IMR-90 (cell line): ENCODE data around the gene CHMP3.

ENCODE experiments used
- CEBPB ChIP-seq: IDR thresholded peaks from 2 replicates; pipeline ENCODE4 v1.6.1; 2012; ENCODE audit warnings: low read depth, low read length, improper control_type of control experiment
- CHD1 ChIP-seq: IDR thresholded peaks from 2 replicates; pipeline ENCODE4 v1.6.1; 2012; ENCODE audit warnings: low read depth, low read length, improper control_type of control experiment
- FOS ChIP-seq: fragments of 150-350 bp; IDR thresholded peaks from 2 replicates; pipeline ENCODE4 v1.6.1; 2016; ENCODE audit warnings: low read depth, low read length
- MAFK ChIP-seq: IDR thresholded peaks from 2 replicates; pipeline ENCODE4 v1.6.1; 2012; ENCODE audit warnings: low read depth, low read length, improper control_type of control experiment
- MAZ ChIP-seq: IDR thresholded peaks from 2 replicates; pipeline ENCODE4 v1.6.1; 2012; ENCODE audit warnings: low read depth, mild to moderate bottlenecking, low read length, improper control_type of control experiment, moderate library complexity, borderline replicate concordance
- MXI1 ChIP-seq: IDR thresholded peaks from 2 replicates; pipeline ENCODE4 v1.6.1; 2012; ENCODE audit warnings: low read depth, mild to moderate bottlenecking, low read length, moderate library complexity, borderline replicate concordance
- POLR2A ChIP-seq: IDR thresholded peaks from 2 replicates; pipeline ENCODE4 v1.6.1; 2012; ENCODE audit warnings: mild to moderate bottlenecking, low read depth, low read length
- RAD21 ChIP-seq: IDR thresholded peaks from 2 replicates; pipeline ENCODE4 v1.6.1; 2012; ENCODE audit warnings: low read length, improper control_type of control experiment
- RCOR1 ChIP-seq: IDR thresholded peaks from 2 replicates; pipeline ENCODE4 v1.6.1; 2012; ENCODE audit warnings: mild to moderate bottlenecking, low read length, improper control_type of control experiment; ENCODE audit not compliant: insufficient replicate concordance
- RFX5 ChIP-seq: IDR thresholded peaks from 2 replicates; pipeline ENCODE4 v1.8.0; 2012; ENCODE audit warnings: low read depth, mild to moderate bottlenecking, low read length, moderate library complexity
- SMC3 ChIP-seq: fragments of 150-350 bp; IDR thresholded peaks from 2 replicates; pipeline ENCODE4 v1.6.1; 2016; ENCODE audit warnings: low read depth, mild to moderate bottlenecking, antibody characterized with exemption, low read length, moderate library complexity
- TF ChIP-seq, protein P1 (sequence below): conservative IDR thresholded peaks from 2 replicates; pipeline ENCODE4 v1.5.1; 2012; ENCODE audit warnings: mild to moderate bottlenecking, low read depth, low read length, improper control_type of control experiment
- TF ChIP-seq, protein P2 (sequence below): fragments of 150-350 bp; IDR thresholded peaks from 2 replicates; pipeline ENCODE4 v1.6.1; 2017; ENCODE audit warnings: mild to moderate bottlenecking, antibody characterized with exemption, low read length, low read depth
- TF ChIP-seq, protein P3 (sequence below): fragments of 150-350 bp; IDR thresholded peaks from 2 replicates; pipeline ENCODE4 v1.6.1; 2016; ENCODE audit warnings: low read depth, mild to moderate bottlenecking, low read length, moderate library complexity, borderline replicate concordance

DNA sequence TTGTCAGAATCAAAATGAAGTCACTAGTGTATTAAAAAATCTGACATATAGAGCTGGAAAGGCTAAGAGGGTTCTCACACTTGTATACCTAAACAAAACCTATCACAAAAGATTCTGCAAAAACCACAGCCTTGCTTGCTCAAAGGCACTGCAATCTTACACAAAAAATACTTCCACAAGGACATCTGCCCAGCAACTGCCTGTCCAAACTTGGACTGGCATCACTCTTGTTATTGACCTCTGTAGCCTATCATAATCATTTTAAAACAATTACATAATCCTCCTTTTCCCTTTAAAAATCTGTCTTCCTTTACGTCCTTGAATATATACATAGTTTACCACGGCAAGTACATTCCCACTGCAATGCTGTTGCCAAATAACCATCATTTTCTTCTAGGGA is 19.9 kb downstream of the CHMP3 start:
- TF ChIP-seq, protein P1, sequence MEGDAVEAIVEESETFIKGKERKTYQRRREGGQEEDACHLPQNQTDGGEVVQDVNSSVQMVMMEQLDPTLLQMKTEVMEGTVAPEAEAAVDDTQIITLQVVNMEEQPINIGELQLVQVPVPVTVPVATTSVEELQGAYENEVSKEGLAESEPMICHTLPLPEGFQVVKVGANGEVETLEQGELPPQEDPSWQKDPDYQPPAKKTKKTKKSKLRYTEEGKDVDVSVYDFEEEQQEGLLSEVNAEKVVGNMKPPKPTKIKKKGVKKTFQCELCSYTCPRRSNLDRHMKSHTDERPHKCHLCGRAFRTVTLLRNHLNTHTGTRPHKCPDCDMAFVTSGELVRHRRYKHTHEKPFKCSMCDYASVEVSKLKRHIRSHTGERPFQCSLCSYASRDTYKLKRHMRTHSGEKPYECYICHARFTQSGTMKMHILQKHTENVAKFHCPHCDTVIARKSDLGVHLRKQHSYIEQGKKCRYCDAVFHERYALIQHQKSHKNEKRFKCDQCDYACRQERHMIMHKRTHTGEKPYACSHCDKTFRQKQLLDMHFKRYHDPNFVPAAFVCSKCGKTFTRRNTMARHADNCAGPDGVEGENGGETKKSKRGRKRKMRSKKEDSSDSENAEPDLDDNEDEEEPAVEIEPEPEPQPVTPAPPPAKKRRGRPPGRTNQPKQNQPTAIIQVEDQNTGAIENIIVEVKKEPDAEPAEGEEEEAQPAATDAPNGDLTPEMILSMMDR, result no peak
- TF ChIP-seq RAD21 (no peak), MAZ (no peak), MAFK (no peak), POLR2A (no peak), CEBPB (no peak), RCOR1 (no peak), FOS (no peak), MXI1 (no peak), RFX5 (no peak), SMC3 (no peak), CHD1 (no peak)
- TF ChIP-seq, protein P2, sequence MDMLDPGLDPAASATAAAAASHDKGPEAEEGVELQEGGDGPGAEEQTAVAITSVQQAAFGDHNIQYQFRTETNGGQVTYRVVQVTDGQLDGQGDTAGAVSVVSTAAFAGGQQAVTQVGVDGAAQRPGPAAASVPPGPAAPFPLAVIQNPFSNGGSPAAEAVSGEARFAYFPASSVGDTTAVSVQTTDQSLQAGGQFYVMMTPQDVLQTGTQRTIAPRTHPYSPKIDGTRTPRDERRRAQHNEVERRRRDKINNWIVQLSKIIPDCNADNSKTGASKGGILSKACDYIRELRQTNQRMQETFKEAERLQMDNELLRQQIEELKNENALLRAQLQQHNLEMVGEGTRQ, result no peak
- TF ChIP-seq, protein P3, sequence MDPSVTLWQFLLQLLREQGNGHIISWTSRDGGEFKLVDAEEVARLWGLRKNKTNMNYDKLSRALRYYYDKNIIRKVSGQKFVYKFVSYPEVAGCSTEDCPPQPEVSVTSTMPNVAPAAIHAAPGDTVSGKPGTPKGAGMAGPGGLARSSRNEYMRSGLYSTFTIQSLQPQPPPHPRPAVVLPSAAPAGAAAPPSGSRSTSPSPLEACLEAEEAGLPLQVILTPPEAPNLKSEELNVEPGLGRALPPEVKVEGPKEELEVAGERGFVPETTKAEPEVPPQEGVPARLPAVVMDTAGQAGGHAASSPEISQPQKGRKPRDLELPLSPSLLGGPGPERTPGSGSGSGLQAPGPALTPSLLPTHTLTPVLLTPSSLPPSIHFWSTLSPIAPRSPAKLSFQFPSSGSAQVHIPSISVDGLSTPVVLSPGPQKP, result no peak
